ENCODE results near the gene MGAT3. TPM values are rescaled to one million over a fixed set of nuclear protein-coding genes. Genes with fewer than 3 reads are reported as not detected.

Gene MGAT3
- total and polyA plus RNA-seq, 12 donors = 0.42 to 6.9 (median 1.7) TPM

GRCh38 chr22:39462443-39463221, 5.8 kb downstream of the MGAT3 start:
- WGBS, 4 donors = 54 to 61% (median 58%) methylated on average over 12 to 13 of the region's 13 CpGs
- Histone ChIP-seq H3K9me3 (replicated peaks in 1 of 3) (no peaks in the 10 kb centered on the region), H3K36me3 (replicated peaks in 1 of 2) (no peaks in the 10 kb centered on the region), H3K27me3 (peaks cover 11% of the 10 kb centered on the region), H3K4me1 (replicated peaks in 1 of 2) (peaks cover 0 to 6% of the 10 kb centered on the region in 2 donors), H3K4me3 (no peak overlapping the region), H3K27ac (peak overlapping the region in 2 of 5 donors; percentile 11 to 52)
- TF ChIP-seq POLR2A (IDR thresholded peaks at IDR 0.05) (no peak), CTCF (IDR thresholded peaks at IDR 0.05) (no peak)
- intact Hi-C loops (cut with DNase I) = no loop called here
- DNase-seq = peak in 1 of 7 donors; percentile 11

DNA sequence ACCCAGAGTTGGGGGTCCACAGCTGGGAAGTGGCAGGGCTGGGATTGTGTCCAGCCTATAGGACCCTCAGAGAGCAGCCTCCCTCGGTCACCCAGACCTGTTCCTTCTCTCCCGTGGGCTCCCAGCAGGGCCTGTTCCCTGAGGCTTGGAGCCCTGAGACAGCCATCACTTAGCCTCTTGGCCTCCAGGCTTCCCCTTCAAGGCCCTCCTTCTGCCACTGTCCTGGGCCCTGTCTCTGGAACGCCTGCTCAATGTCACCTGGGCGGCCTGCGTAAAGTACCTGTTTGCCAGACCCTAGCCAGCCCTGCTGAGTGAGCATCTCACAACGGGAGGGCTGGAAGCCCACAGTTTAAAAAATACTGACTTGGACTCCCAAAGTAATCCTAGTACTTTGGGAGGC, 6.5 kb downstream of the MGAT3 start:
- no peak for DNase-seq
- intact Hi-C loops (cut with DNase I) = no loop called here
- Histone ChIP-seq H3K4me3 (no peak overlapping the region), H3K9me3 (replicated peaks in 1 of 3) (no peaks in the 10 kb centered on the region), H3K36me3 (replicated peaks in 1 of 2) (no peaks in the 10 kb centered on the region), H3K27me3 (peaks cover 5% of the 10 kb centered on the region), H3K27ac (peak overlapping the region in 2 of 5 donors; percentile 11 to 52), H3K4me1 (replicated peaks in 1 of 2) (peaks cover 0 to 6% of the 10 kb centered on the region in 2 donors)
- no peak for TF ChIP-seq CTCF (IDR thresholded peaks at IDR 0.05)
- no peak for TF ChIP-seq POLR2A (IDR thresholded peaks at IDR 0.05)
- WGBS, 4 donors = 87 to 100% (median 93%) methylated on average over 2 to 6 of the region's 6 CpGs

DNA sequence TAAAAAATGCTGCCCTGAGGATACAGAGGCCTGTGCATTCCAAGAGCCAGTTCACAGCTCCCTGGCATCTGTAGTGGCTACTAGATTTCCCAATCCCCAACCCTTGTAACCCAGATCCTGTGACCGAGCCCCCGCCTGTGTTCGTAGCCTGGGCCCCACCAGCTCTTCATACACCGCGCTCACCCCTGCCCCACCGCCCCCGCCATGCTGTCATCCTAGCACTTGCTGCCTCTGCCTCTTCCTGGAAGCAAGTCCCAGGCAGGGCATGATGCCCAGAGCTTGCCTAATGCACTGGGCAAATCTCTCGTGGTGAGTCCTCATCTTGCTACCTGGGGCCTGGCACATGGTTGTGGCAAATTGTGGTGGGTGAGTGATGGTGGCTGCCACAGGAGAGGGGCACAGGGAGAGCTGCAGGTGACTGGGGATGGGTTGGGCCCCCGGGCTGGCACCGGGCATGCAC, 7.1 kb downstream of the MGAT3 start:
- Histone ChIP-seq H3K9me3 (replicated peaks in 1 of 3) (no peaks in the 10 kb centered on the region), H3K27ac (no peak overlapping the region), H3K4me3 (no peak overlapping the region), H3K27me3 (no peaks in the 10 kb centered on the region), H3K4me1 (replicated peaks in 1 of 2) (peaks cover 0 to 6% of the 10 kb centered on the region in 2 donors), H3K36me3 (replicated peaks in 1 of 2) (no peaks in the 10 kb centered on the region)
- peak in 3 of 7 donors; percentile 46 to 71 (median 59) for DNase-seq
- intact Hi-C loops (cut with DNase I) = no loop called here
- 72 to 85% (median 75%) methylated on average over 6 to 10 of the region's 10 CpGs for WGBS, 4 donors
- no peak for TF ChIP-seq POLR2A (IDR thresholded peaks at IDR 0.05)
- no peak for TF ChIP-seq CTCF (IDR thresholded peaks at IDR 0.05)

GRCh38 chr22:39466228-39467006, 9.6 kb downstream of the MGAT3 start:
- no peak overlapping the region for H3K4me3 ChIP-seq
- no peaks in the 10 kb centered on the region for H3K27me3 ChIP-seq
- 72 to 86% (median 77%) methylated on average over 21 of the region's 21 CpGs for WGBS, 4 donors
- peaks cover 0 to 12% of the 10 kb centered on the region in 2 donors for H3K4me1 ChIP-seq (replicated peaks in 1 of 2)
- no peaks in the 10 kb centered on the region for H3K36me3 ChIP-seq (replicated peaks in 1 of 2)
- intact Hi-C loops (cut with DNase I) = no loop called here
- peak overlapping the region in 2 of 5 donors; percentile 41 to 78 for H3K27ac ChIP-seq
- no peaks in the 10 kb centered on the region for H3K9me3 ChIP-seq (replicated peaks in 1 of 3)
- TF ChIP-seq CTCF (IDR thresholded peaks at IDR 0.05) = no peak
- TF ChIP-seq POLR2A (IDR thresholded peaks at IDR 0.05) = no peak
- no peak for DNase-seq

Measured in adrenal gland (tissue), 12 donors.